ENCODE data around the gene SAMD4B.

Gene SAMD4B

DNA sequence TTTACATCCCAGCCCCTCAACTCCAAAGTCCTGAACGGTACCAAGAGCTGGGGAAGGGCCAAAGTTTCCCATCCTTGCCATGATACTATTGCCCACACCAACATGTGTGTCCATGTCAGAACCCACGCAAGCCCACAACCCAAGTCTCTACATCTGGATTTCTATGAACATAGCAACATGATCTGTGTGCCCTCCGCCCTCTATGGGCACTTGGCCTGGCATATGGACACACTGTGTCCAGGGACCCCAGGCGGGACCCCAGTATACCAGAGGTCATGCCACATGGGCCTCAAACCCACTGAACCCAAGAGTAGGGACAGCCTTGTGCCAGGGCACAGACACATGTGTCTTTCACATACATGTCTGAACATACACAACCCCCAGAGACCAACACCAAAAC, 23.5 kb upstream of the SAMD4B start:
- DNase-seq (ENCODE audit: low read depth) = no peak
- H3K4me3 ChIP-seq (ENCODE audit: low read depth, low read length) = no peak overlapping the region
- in situ Hi-C loops (cut with HindIII; ENCODE audit: low sequenced_read_pairs) = no loop called here
- TF ChIP-seq, protein P1, sequence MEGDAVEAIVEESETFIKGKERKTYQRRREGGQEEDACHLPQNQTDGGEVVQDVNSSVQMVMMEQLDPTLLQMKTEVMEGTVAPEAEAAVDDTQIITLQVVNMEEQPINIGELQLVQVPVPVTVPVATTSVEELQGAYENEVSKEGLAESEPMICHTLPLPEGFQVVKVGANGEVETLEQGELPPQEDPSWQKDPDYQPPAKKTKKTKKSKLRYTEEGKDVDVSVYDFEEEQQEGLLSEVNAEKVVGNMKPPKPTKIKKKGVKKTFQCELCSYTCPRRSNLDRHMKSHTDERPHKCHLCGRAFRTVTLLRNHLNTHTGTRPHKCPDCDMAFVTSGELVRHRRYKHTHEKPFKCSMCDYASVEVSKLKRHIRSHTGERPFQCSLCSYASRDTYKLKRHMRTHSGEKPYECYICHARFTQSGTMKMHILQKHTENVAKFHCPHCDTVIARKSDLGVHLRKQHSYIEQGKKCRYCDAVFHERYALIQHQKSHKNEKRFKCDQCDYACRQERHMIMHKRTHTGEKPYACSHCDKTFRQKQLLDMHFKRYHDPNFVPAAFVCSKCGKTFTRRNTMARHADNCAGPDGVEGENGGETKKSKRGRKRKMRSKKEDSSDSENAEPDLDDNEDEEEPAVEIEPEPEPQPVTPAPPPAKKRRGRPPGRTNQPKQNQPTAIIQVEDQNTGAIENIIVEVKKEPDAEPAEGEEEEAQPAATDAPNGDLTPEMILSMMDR (IDR thresholded peaks at IDR 0.05; ENCODE audit: low read depth, low read length, missing control alignments) = no peak

DNA sequence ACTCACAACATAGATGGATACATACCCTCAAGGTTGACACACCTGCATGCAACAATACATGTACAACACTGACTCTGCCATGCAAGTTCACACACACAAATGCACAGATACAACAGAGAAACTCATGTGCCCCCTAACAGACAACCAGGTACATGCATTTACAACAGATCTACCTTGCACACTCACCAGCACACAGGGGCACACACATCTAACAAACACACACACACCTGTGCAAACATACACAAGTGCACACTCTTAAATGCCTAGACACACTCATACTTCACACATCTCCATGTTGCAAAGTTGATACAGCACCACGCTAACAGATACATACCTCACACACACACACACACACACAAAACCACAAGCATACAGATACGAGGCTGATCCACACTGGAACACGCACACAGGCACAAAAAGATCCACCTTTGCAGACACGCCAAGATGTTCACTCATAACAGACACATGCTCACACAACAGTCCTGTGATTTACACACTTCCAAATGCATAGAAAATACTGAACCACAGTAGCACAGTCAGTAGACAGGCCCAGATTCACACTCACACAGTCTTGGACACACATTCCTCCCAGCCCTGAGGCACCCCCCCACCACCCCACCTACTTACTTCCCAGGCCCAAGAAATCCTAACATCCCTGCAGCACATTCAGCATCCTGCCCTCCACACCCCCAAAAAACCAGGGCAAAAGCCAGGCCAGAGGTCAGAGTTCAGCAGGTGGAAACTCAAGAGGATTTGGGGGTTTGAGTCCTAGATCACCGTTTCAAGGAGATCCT, 22.9 kb upstream of the SAMD4B start:
- in situ Hi-C loops (cut with HindIII; ENCODE audit: low sequenced_read_pairs) = no loop called here
- TF ChIP-seq, protein P1 (IDR thresholded peaks at IDR 0.05; ENCODE audit: low read depth, low read length, missing control alignments) = no peak
- peak overlapping the region; percentile 52 for H3K4me3 ChIP-seq (ENCODE audit: low read depth, low read length)
- DNase-seq (ENCODE audit: low read depth) = no peak

DNA sequence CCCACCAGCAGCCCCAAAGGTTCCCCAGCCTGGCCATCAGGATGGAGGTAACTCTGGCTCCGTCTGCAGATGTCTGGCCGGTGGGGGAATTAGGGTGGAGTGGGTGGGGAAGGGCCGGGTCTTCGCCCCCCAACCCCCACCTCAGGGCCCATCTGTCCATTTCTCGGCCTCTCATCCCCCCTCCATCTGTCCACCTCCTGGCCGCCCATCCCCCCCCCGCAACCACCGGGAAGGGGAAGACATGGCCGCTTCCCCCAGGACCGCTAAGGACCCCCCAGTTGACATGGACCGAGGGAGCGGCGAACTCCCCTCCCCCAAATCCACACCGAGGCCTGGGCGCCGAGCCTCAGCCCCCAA, 22.4 kb upstream of the SAMD4B start:
- DNase-seq (ENCODE audit: low read depth) = no peak
- peak overlapping the region; percentile 52 for H3K4me3 ChIP-seq (ENCODE audit: low read depth, low read length)
- TF ChIP-seq, protein P1 (IDR thresholded peaks at IDR 0.05; ENCODE audit: low read depth, low read length, missing control alignments) = no peak
- in situ Hi-C loops (cut with HindIII; ENCODE audit: low sequenced_read_pairs) = no loop called here

DNA sequence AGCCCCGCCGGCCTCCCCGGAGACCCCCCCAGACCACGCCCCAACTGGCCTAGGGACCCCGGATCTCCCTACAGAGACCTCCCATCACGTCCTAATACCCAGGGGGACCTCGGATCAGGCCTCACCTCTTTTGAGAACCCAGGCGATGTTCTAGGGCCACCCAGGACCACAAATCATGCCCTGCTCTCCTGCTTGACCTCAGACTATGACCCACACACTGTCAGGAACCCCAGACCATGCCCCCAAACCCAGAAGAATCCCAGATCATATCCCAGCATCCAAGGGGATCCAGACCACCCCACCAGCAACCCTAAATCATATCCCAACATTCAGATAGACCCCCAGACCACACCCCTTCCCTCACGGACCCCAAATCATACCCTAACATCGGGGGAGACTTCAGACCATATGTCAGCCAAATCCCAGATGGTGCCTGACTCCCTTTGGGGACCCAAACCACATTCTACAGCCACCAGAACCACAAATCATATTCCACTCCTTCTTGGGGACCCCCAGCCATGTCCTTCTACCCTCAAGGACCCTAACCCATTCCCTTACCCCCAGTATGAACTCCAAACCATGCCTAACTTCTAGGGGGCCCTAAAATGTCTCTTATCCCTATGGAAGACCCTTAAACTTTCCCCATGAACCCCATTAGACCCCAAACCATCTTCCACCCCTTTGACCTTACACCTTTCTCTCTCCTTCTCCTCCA, 20.9 kb upstream of the SAMD4B start:
- in situ Hi-C loops (cut with HindIII; ENCODE audit: low sequenced_read_pairs) = no loop called here
- no peak overlapping the region for H3K4me3 ChIP-seq (ENCODE audit: low read depth, low read length)
- TF ChIP-seq, protein P1 (IDR thresholded peaks at IDR 0.05; ENCODE audit: low read depth, low read length, missing control alignments) = no peak
- no peak for DNase-seq (ENCODE audit: low read depth)

DNA sequence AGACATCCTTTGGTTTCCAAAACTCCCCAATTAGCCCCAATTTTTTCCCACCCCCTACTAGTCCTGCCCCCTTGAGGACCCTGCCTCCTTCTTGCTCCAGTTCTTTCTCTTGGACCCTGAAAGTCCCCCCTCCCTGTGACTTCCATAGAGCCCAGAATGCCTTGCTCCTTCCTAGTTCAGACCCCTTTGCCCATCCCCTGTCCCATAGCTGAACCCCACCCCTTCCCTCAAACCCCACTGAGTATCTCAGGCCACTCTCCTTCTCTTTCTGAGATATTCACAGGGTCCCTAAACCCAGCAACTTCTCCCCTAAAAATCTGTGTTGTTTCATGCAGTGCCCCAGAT, 20.4 kb upstream of the SAMD4B start:
- DNase-seq (ENCODE audit: low read depth) = no peak
- no peak overlapping the region for H3K4me3 ChIP-seq (ENCODE audit: low read depth, low read length)
- in situ Hi-C loops (cut with HindIII; ENCODE audit: low sequenced_read_pairs) = no loop called here
- TF ChIP-seq, protein P1 (IDR thresholded peaks at IDR 0.05; ENCODE audit: low read depth, low read length, missing control alignments) = no peak

DNA sequence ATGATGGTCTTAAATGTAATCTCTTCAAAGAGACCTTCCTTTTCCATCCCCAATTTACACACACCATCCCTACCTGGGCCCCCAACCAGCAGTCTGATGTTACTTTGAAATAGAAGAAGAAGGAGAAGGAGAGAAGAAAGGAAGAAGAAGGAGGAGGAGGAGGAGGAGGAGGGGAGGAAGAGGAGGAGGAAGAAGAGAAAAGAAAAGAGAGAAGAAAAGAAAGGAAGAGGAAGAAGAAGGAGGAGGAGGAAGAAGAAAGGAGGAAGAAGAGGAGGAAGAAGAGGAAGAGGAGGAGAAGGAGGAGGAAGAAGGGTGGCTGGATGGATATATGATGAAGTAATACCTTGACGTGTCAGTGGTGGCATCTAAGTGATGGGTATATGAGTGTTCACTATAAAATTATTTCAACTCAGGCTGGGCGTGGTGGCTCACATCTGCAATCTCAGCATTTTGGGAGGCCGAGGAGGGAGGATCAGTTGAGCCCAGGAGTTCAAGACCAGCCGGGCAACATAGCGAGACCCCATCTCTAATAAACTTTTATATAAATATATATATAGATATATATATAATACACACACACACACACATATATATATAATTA, 17.9 kb upstream of the SAMD4B start:
- no peak for DNase-seq (ENCODE audit: low read depth)
- in situ Hi-C loops (cut with HindIII; ENCODE audit: low sequenced_read_pairs) = no loop called here
- H3K4me3 ChIP-seq (ENCODE audit: low read depth, low read length) = no peak overlapping the region
- TF ChIP-seq, protein P1 (IDR thresholded peaks at IDR 0.05; ENCODE audit: low read depth, low read length, missing control alignments) = no peak

All from astrocyte of the cerebellum (primary cell).